ACC112 (cell line): ENCODE data around the gene UBL7.

Experiments
- H2AFZ ChIP-seq: fragments of 200-600 bp; sonication (generic); one replicate; pipeline ENCODE4 v1.6.0; 2017; ENCODE audit warnings: antibody characterized with exemption, low read length; ENCODE audit not compliant: unreplicated experiment
- H3K27ac ChIP-seq: fragments of 200-600 bp; sonication (generic); 2 replicates; pipeline ENCODE4 v1.5.1; 2014; ENCODE audit warnings: low read depth, mild to moderate bottlenecking, antibody characterized with exemption, low read length, moderate library complexity
- H3K27me3 ChIP-seq: fragments of 200-600 bp; sonication (generic); 2 replicates; pipeline ENCODE4 v1.6.1; 2014; ENCODE audit warnings: mild to moderate bottlenecking, antibody characterized with exemption, low read length, moderate library complexity, mixed read lengths; ENCODE audit not compliant: insufficient read depth
- H3K36me3 ChIP-seq: fragments of 200-600 bp; sonication (generic); 2 replicates; pipeline ENCODE4 v1.6.1; 2016; ENCODE audit warnings: mild to moderate bottlenecking, antibody characterized with exemption, low read length, moderate library complexity, mixed read lengths; ENCODE audit not compliant: insufficient read depth
- H3K4me1 ChIP-seq: fragments of 200-600 bp; sonication (generic); one replicate; pipeline ENCODE4 v1.6.1; 2016; ENCODE audit warnings: low read length, mixed read lengths; ENCODE audit not compliant: insufficient read depth, unreplicated experiment, control insufficient read depth
- H3K4me3 ChIP-seq: fragments of 200-600 bp; sonication (generic); 2 replicates; pipeline ENCODE4 v1.5.1; 2014; ENCODE audit warnings: mild to moderate bottlenecking, low read depth, low read length
- H3K79me2 ChIP-seq: fragments of 200-600 bp; sonication (generic); one replicate; pipeline ENCODE4 v1.6.0; 2016; ENCODE audit warnings: low read length; ENCODE audit not compliant: control insufficient read depth, unreplicated experiment, insufficient read depth

Gene UBL7

GRCh38 chr15:74451322-74451721, 9.6 kb downstream of the UBL7 start:
- Histone ChIP-seq H3K36me3 (peaks cover 18% of the 10 kb centered on the region), H3K27me3 (no peaks in the 10 kb centered on the region), H3K79me2 (no peaks in the 10 kb centered on the region), H2AFZ (no peak overlapping the region), H3K4me3 (no peak overlapping the region), H3K4me1 (no peaks in the 10 kb centered on the region), H3K27ac (no peak overlapping the region)

GRCh38 chr15:74449643-74450205, 11.2 kb downstream of the UBL7 start:
- no peak overlapping the region for H3K27ac ChIP-seq
- peaks cover 6% of the 10 kb centered on the region; the same call in 1 of the 2 replicates for H3K36me3 ChIP-seq
- H3K4me1 ChIP-seq, result no peaks in the 10 kb centered on the region
- H3K27me3 ChIP-seq, result no peaks in the 10 kb centered on the region
- no peak overlapping the region for H2AFZ ChIP-seq
- no peak overlapping the region for H3K4me3 ChIP-seq
- H3K79me2 ChIP-seq, result no peaks in the 10 kb centered on the region

GRCh38 chr15:74449095-74449494, 11.9 kb downstream of the UBL7 start:
- Histone ChIP-seq H3K4me1 (no peaks in the 10 kb centered on the region), H3K36me3 (0 out of 2 replicates have a peak, but pooled peaks cover 4% of the 10 kb centered on the region), H2AFZ (no peak overlapping the region), H3K27ac (no peak overlapping the region), H3K27me3 (no peaks in the 10 kb centered on the region), H3K4me3 (no peak overlapping the region), H3K79me2 (no peaks in the 10 kb centered on the region)

GRCh38 chr15:74445816-74446763, 14.9 kb downstream of the UBL7 start:
- Histone ChIP-seq H3K4me3 (no peak overlapping the region), H3K79me2 (no peaks in the 10 kb centered on the region), H3K36me3 (0 out of 2 replicates have a peak, but pooled peaks cover under 1% of the 10 kb centered on the region), H3K4me1 (no peaks in the 10 kb centered on the region), H2AFZ (no peak overlapping the region), H3K27me3 (no peaks in the 10 kb centered on the region), H3K27ac (no peak overlapping the region)

- no peak overlapping the region for H3K4me3 ChIP-seq
- H3K4me1 ChIP-seq, result no peaks in the 10 kb centered on the region
- no peaks in the 10 kb centered on the region for H3K36me3 ChIP-seq
- no peak overlapping the region for H2AFZ ChIP-seq
- no peak overlapping the region for H3K27ac ChIP-seq
- no peaks in the 10 kb centered on the region for H3K27me3 ChIP-seq
- no peaks in the 10 kb centered on the region for H3K79me2 ChIP-seq
Measured at GRCh38 chr15:74444106-74445062, 16.6 kb downstream of the UBL7 start.

GRCh38 chr15:74443100-74443909, 17.7 kb downstream of the UBL7 start:
- Histone ChIP-seq H2AFZ (no peak overlapping the region), H3K4me3 (no peak overlapping the region), H3K36me3 (no peaks in the 10 kb centered on the region), H3K4me1 (no peaks in the 10 kb centered on the region), H3K27ac (no peak overlapping the region), H3K79me2 (no peaks in the 10 kb centered on the region), H3K27me3 (no peaks in the 10 kb centered on the region)

- no peaks in the 10 kb centered on the region for H3K36me3 ChIP-seq
- no peaks in the 10 kb centered on the region for H3K4me1 ChIP-seq
- H2AFZ ChIP-seq, result no peak overlapping the region
- no peaks in the 10 kb centered on the region for H3K27me3 ChIP-seq
- no peak overlapping the region for H3K27ac ChIP-seq
- H3K4me3 ChIP-seq, result no peak overlapping the region
- no peaks in the 10 kb centered on the region for H3K79me2 ChIP-seq
Measured at GRCh38 chr15:74442604-74443003, 18.4 kb downstream of the UBL7 start.

GRCh38 chr15:74442063-74442462, 18.9 kb downstream of the UBL7 start:
- H3K27me3 ChIP-seq, result no peaks in the 10 kb centered on the region
- H2AFZ ChIP-seq, result no peak overlapping the region
- no peaks in the 10 kb centered on the region for H3K4me1 ChIP-seq
- no peaks in the 10 kb centered on the region for H3K36me3 ChIP-seq
- no peak overlapping the region for H3K4me3 ChIP-seq
- H3K27ac ChIP-seq, result no peak overlapping the region
- no peaks in the 10 kb centered on the region for H3K79me2 ChIP-seq

- H3K79me2 ChIP-seq, result no peaks in the 10 kb centered on the region
- H3K27me3 ChIP-seq, result no peaks in the 10 kb centered on the region
- no peak overlapping the region for H2AFZ ChIP-seq
- H3K27ac ChIP-seq, result no peak overlapping the region
- H3K36me3 ChIP-seq, result no peaks in the 10 kb centered on the region
- no peaks in the 10 kb centered on the region for H3K4me1 ChIP-seq
- H3K4me3 ChIP-seq, result no peak overlapping the region
Measured at GRCh38 chr15:74441248-74441941, 19.6 kb downstream of the UBL7 start.
